ENCODE results near the gene NCR3LG1. TPM values are rescaled to one million over a fixed set of nuclear protein-coding genes. Genes with fewer than 3 reads are reported as not detected.

Gene NCR3LG1
- total and polyA plus RNA-seq, 9 of the 15 experiments (the other 6 are each of a cell fraction or from before 2014, with no cell fraction given): 4.1 to 39.8 (median 25.1) TPM

DNA sequence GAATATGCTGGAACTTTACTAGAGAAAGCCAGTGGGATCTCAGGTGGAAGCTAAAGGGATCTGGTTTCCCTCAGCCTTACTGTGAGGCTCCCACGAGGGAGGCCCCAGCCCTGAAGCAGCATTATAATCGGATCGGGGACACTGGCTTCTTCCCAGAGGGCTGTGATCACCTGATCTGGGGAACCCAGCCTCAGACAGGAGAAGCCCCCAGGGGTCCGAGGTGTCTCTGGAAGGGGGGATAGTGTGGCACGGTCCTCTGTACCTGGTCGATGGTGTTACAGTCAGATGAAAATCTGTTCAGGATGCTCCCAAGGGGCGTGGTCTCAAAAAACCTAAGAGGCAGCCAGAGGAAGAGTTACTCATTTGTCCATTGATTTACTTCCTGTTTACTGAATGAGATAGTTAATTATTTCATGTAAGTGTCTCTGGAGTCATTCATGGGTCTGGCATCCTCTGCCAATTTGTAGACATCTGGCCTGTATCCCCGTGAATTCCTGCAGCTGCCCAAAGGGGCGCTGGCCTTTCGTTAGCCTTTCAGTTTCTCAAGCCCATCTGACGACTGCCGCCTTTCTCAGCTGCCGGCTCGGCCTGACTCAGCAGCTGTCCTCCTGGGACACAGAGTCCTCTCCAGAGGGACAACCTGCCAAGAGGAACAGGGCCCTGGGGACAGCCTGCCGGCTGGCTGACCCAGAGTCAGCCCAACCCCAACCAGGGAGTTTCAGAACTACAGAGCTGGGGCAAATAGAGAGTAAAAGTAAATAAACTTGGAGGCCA lies 53.8 kb downstream of the NCR3LG1 start:
- peak overlapping the region; percentile 54 for H2AFZ ChIP-seq (ENCODE audit: low read depth, low read length)
- H3K4me1 ChIP-seq (replicated peaks in 1 of 2; ENCODE audit: control insufficient read depth in 2 of 2, insufficient read depth in 2 of 2, low read length in 2 of 2): peaks cover 6 to 7% of the 10 kb centered on the region in 2 experiments; a peak in 2 of 5 replicates
- POLR2A ChIA-PET: interaction anchor here (0.6 to 0.9 kb wide), 2 partner anchors 12 to 17 kb away, joined by 3 to 4 read pairs; partner anchors contain the start of gene KCNJ11
- intact Hi-C loops (cut with micrococcal nuclease): no loop called here
- BruUV-seq (replicated peaks): no TSS peak
- ATAC-seq (peak; percentile 85), DNase-seq (ENCODE audit: extremely low read depth in 1 of 4, low spot score in 3 of 4) (peak in 2 of 4 experiments; percentile 29 to 35), FAIRE-seq (peak; percentile 49)
- H3K36me3 ChIP-seq (ENCODE audit: control insufficient read depth, insufficient read depth, low read length): no peaks in the 10 kb centered on the region
- CTCF ChIA-PET (ENCODE audit: low intra/inter-chr PET ratio): no interaction called here
- H3K79me2 ChIP-seq (ENCODE audit: control insufficient read depth, insufficient read depth, low read length): no peaks in the 10 kb centered on the region
- 0 out of 2 replicates have a peak, but pooled peaks cover 5% of the 10 kb centered on the region for H4K20me1 ChIP-seq (replicated peaks; ENCODE audit: control insufficient read depth, insufficient read depth, low read length)
- peak overlapping the region in 1 of 2 experiments; percentile 73; a peak in 2 of 4 replicates for H3K9ac ChIP-seq (ENCODE audit: insufficient read depth in 1 of 2, low read depth in 2 of 2, low read length in 2 of 2)
- in situ Hi-C loops (cut with MboI): no loop called here
- 17% methylated on average over 15 of the region's 15 CpGs for WGBS (ENCODE audit: insufficient coverage, low coverage, missing lambda C conversion rate)
- peaks cover 16 to 34% of the 10 kb centered on the region in 2 experiments; a peak in 3 of 5 replicates for H3K27me3 ChIP-seq (ENCODE audit: control insufficient read depth in 2 of 2, insufficient read depth in 2 of 2, low read length in 2 of 2)
- no peaks in the 10 kb centered on the region for H3K9me1 ChIP-seq (ENCODE audit: control insufficient read depth, insufficient read depth, low read length)
- H3K9me3 ChIP-seq (replicated peaks; ENCODE audit: control insufficient read depth, insufficient read depth, low read depth, low read length): no peaks in the 10 kb centered on the region
- H3K27ac ChIP-seq (ENCODE audit: extremely low read depth, low read depth, low read length): no peak overlapping the region
- no peak overlapping the region for H3K4me3 ChIP-seq
- H3K4me2 ChIP-seq (ENCODE audit: insufficient read depth, low read length): peak overlapping the region; percentile 40; the same call in 1 of the 2 replicates
- no peak for TF ChIP-seq DNMT1 (IDR thresholded peaks at IDR 0.05)
- TF ChIP-seq, protein P1, sequence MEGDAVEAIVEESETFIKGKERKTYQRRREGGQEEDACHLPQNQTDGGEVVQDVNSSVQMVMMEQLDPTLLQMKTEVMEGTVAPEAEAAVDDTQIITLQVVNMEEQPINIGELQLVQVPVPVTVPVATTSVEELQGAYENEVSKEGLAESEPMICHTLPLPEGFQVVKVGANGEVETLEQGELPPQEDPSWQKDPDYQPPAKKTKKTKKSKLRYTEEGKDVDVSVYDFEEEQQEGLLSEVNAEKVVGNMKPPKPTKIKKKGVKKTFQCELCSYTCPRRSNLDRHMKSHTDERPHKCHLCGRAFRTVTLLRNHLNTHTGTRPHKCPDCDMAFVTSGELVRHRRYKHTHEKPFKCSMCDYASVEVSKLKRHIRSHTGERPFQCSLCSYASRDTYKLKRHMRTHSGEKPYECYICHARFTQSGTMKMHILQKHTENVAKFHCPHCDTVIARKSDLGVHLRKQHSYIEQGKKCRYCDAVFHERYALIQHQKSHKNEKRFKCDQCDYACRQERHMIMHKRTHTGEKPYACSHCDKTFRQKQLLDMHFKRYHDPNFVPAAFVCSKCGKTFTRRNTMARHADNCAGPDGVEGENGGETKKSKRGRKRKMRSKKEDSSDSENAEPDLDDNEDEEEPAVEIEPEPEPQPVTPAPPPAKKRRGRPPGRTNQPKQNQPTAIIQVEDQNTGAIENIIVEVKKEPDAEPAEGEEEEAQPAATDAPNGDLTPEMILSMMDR (IDR thresholded peaks at IDR 0.05 in 2 of 3, conservative IDR thresholded peaks at IDR 0.05 in 1 of 3; ENCODE audit: insufficient read depth in 2 of 3, low read depth in 1 of 3, low read length in 3 of 3): peak; percentile 33 to 49 (median 44)
- TF ChIP-seq, protein P2, sequence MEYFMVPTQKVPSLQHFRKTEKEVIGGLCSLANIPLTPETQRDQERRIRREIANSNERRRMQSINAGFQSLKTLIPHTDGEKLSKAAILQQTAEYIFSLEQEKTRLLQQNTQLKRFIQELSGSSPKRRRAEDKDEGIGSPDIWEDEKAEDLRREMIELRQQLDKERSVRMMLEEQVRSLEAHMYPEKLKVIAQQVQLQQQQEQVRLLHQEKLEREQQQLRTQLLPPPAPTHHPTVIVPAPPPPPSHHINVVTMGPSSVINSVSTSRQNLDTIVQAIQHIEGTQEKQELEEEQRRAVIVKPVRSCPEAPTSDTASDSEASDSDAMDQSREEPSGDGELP (CRISPR knock-in tag; IDR thresholded peaks at IDR 0.05; ENCODE audit: borderline replicate concordance): peak; percentile 27; the same call in 1 of the 2 replicates
- TF ChIP-seq, protein P3, sequence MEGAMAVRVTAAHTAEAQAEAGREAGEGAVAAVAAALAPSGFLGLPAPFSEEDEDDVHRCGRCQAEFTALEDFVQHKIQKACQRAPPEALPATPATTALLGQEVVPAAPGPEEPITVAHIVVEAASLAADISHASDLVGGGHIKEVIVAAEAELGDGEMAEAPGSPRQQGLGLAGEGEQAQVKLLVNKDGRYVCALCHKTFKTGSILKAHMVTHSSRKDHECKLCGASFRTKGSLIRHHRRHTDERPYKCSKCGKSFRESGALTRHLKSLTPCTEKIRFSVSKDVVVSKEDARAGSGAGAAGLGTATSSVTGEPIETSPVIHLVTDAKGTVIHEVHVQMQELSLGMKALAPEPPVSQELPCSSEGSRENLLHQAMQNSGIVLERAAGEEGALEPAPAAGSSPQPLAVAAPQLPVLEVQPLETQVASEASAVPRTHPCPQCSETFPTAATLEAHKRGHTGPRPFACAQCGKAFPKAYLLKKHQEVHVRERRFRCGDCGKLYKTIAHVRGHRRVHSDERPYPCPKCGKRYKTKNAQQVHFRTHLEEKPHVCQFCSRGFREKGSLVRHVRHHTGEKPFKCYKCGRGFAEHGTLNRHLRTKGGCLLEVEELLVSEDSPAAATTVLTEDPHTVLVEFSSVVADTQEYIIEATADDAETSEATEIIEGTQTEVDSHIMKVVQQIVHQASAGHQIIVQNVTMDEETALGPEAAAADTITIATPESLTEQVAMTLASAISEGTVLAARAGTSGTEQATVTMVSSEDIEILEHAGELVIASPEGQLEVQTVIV (CRISPR knock-in tag; IDR thresholded peaks at IDR 0.05; ENCODE audit: borderline replicate concordance): no peak
- no peak for TF ChIP-seq PHB2 (IDR thresholded peaks at IDR 0.05; ENCODE audit: low read depth)
- TF ChIP-seq, protein P4, sequence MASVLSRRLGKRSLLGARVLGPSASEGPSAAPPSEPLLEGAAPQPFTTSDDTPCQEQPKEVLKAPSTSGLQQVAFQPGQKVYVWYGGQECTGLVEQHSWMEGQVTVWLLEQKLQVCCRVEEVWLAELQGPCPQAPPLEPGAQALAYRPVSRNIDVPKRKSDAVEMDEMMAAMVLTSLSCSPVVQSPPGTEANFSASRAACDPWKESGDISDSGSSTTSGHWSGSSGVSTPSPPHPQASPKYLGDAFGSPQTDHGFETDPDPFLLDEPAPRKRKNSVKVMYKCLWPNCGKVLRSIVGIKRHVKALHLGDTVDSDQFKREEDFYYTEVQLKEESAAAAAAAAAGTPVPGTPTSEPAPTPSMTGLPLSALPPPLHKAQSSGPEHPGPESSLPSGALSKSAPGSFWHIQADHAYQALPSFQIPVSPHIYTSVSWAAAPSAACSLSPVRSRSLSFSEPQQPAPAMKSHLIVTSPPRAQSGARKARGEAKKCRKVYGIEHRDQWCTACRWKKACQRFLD (CRISPR knock-in tag; IDR thresholded peaks at IDR 0.05): no peak
- no peak for TF ChIP-seq SETDB1 (IDR thresholded peaks at IDR 0.05; ENCODE audit: low read length)
- no peak for TF ChIP-seq ZNF79 (CRISPR knock-in tag; IDR thresholded peaks at IDR 0.05; ENCODE audit: low read depth)
- TF ChIP-seq NFE2 (IDR thresholded peaks at IDR 0.05; ENCODE audit: low read depth): peak; percentile 67
- TF ChIP-seq ZNF354B (CRISPR knock-in tag; IDR thresholded peaks at IDR 0.05): no peak
- 0 out of 2 replicates have a peak, but pooled peaks have one; percentile 19 for TF ChIP-seq FOSL1 (tag; conservative IDR thresholded peaks at IDR 0.05)
- no peak for TF ChIP-seq MAZ (CRISPR knock-in tag; conservative IDR thresholded peaks at IDR 0.05 in 1 of 2, IDR thresholded peaks at IDR 0.05 in 1 of 2)
- TF ChIP-seq MAFG (tag; conservative IDR thresholded peaks at IDR 0.05): peak; percentile 29
- 0 out of 2 replicates have a peak, but pooled peaks have one; percentile 40 for TF ChIP-seq ZNF766 (CRISPR knock-in tag; conservative IDR thresholded peaks at IDR 0.05)

Measured in K562 (cell line).